ENCODE measurements around the gene CDC45. TPM values are rescaled to one million over a fixed set of nuclear protein-coding genes. Genes with fewer than 3 reads are reported as not detected.

Gene CDC45
- total and polyA plus RNA-seq, 2 donors from 2014 or later: 0.32 to 1.1 TPM

DNA sequence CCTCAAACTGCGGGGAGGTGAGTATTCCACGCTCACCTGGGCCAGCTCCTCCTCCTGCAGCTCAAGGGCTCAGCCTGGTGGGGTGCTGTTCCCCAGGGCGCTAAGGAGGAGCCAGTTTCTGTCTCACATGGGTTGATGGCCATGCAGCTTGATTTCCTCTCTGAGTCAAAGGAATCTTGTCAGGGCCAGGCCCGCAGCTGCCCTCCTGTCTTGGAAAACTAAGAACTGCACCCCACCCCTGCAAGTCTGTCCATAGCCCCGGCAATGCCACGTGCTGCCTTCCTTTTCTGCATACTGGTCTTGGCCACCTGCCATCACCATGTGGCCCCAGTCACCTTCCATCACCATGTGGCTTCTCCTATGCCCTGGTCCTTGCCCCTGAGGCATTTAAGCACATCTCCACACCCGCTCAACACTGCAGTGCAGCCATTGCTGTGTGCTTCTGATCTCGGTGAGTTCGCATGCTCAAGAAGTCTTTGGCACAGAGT lies 79.6 kb downstream of the CDC45 start:
- no peak for FAIRE-seq
- Histone ChIP-seq H3K27ac (ENCODE audit: low read depth in 2 of 2, low read length in 2 of 2) (no peak overlapping the region), H3K4me3 (ENCODE audit: low read length in 3 of 3) (no peak overlapping the region), H3K9ac (ENCODE audit: low read length in 3 of 3) (no peak overlapping the region), H3K36me3 (ENCODE audit: control insufficient read depth in 2 of 3, insufficient read depth in 3 of 3, low read length in 3 of 3) (no peaks in the 10 kb centered on the region), H3K9me3 (ENCODE audit: control insufficient read depth in 2 of 3, insufficient read depth in 1 of 3, low read length in 3 of 3) (peaks cover 0 to under 1% (median 0%) of the 10 kb centered on the region in 3 donors), H3K4me1 (ENCODE audit: control insufficient read depth in 2 of 3, insufficient read depth in 2 of 3, low read depth in 1 of 3, low read length in 3 of 3) (no peaks in the 10 kb centered on the region), H3K27me3 (ENCODE audit: control insufficient read depth, insufficient read depth, low read length) (no peaks in the 10 kb centered on the region)
- no peak for DNase-seq
- TF ChIP-seq, protein P1, sequence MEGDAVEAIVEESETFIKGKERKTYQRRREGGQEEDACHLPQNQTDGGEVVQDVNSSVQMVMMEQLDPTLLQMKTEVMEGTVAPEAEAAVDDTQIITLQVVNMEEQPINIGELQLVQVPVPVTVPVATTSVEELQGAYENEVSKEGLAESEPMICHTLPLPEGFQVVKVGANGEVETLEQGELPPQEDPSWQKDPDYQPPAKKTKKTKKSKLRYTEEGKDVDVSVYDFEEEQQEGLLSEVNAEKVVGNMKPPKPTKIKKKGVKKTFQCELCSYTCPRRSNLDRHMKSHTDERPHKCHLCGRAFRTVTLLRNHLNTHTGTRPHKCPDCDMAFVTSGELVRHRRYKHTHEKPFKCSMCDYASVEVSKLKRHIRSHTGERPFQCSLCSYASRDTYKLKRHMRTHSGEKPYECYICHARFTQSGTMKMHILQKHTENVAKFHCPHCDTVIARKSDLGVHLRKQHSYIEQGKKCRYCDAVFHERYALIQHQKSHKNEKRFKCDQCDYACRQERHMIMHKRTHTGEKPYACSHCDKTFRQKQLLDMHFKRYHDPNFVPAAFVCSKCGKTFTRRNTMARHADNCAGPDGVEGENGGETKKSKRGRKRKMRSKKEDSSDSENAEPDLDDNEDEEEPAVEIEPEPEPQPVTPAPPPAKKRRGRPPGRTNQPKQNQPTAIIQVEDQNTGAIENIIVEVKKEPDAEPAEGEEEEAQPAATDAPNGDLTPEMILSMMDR (IDR thresholded peaks at IDR 0.05; ENCODE audit: borderline replicate concordance, extremely low read depth, insufficient read depth): no peak
- intact Hi-C loops (cut with DNase I): no loop called here

DNA sequence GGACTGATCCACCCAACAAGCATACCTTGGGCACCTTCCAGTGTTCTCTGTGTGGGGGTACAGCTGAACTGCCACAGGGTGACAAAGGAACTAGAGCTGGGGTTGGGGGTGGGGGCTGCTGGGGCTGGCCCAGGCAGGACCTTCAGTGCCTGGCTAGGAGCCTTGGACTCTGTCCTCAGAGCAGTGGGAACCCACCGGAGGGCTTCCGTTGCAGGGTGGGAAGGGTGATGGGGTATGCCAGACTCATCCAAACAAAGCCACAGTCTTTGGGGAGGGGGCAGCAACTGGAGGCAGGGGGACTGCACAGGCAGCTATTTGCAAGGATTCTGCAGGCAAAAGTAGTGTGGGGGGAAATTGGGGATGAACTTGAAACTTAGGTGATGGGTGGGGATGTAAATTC lies 80.2 kb downstream of the CDC45 start:
- Histone ChIP-seq H3K36me3 (ENCODE audit: control insufficient read depth in 2 of 3, insufficient read depth in 3 of 3, low read length in 3 of 3) (no peaks in the 10 kb centered on the region), H3K4me1 (ENCODE audit: control insufficient read depth in 2 of 3, insufficient read depth in 2 of 3, low read depth in 1 of 3, low read length in 3 of 3) (no peaks in the 10 kb centered on the region), H3K4me3 (ENCODE audit: low read length in 3 of 3) (no peak overlapping the region), H3K27me3 (ENCODE audit: control insufficient read depth, insufficient read depth, low read length) (no peaks in the 10 kb centered on the region), H3K9me3 (ENCODE audit: control insufficient read depth in 2 of 3, insufficient read depth in 1 of 3, low read length in 3 of 3) (peaks cover 0 to 2% (median 0%) of the 10 kb centered on the region in 3 donors), H3K27ac (ENCODE audit: low read depth in 2 of 2, low read length in 2 of 2) (no peak overlapping the region), H3K9ac (ENCODE audit: low read length in 3 of 3) (no peak overlapping the region)
- FAIRE-seq (no peak), DNase-seq (no peak)
- intact Hi-C loops (cut with DNase I): no loop called here
- TF ChIP-seq, protein P1 (IDR thresholded peaks at IDR 0.05; ENCODE audit: borderline replicate concordance, extremely low read depth, insufficient read depth): no peak

DNA sequence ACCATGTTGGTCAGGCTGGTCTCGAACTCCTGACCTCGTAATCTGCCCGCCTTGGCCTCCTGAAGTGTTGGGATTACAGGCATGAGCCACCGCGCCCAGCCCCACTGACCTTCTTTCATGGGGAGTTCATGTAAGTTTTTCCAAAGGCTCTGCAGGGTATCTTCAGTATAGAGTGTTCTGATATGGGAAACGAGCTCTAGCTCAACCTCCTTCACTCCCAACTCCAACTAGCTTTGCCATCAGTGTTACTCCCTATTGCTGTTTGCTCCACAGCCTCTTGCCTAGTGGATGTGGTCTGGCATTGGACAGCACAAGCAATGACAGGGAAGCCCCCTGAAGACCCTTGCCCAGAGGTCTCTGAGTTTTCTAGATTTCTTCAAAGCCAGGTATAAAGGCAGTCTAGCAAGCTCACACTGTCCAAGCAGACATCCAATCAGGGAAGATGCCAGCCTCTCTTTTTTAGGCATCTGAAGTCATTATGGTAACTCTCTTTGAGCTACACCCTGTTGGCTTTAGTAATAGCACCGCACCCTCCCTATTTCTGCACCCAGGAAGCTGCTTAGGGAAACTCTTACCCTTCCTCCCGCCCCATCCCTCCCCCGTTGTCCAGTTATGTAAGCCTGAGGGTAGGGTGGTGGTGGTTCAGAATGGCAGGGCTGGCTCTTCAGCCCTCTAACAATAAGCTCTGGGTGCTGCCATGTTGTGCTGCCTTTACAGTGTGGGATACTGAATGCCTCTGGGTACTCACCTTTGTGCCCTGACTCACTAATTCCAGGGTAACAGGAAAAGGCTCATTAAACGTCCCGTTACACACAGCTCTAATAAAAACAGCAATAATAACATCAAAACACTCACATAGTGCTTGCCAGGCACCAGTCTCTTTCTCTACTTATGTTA lies 85.9 kb downstream of the CDC45 start:
- TF ChIP-seq, protein P1 (IDR thresholded peaks at IDR 0.05; ENCODE audit: borderline replicate concordance, extremely low read depth, insufficient read depth): no peak
- no peaks in the 10 kb centered on the region for H3K36me3 ChIP-seq (ENCODE audit: control insufficient read depth in 2 of 3, insufficient read depth in 3 of 3, low read length in 3 of 3)
- no peaks in the 10 kb centered on the region for H3K27me3 ChIP-seq (ENCODE audit: control insufficient read depth, insufficient read depth, low read length)
- intact Hi-C loops (cut with DNase I): no loop called here
- FAIRE-seq (no peak), DNase-seq (no peak)
- no peak overlapping the region for H3K9ac ChIP-seq (ENCODE audit: low read length in 3 of 3)
- peaks cover 0 to 2% (median 0%) of the 10 kb centered on the region in 3 donors for H3K9me3 ChIP-seq (ENCODE audit: control insufficient read depth in 2 of 3, insufficient read depth in 1 of 3, low read length in 3 of 3)
- no peaks in the 10 kb centered on the region for H3K4me1 ChIP-seq (ENCODE audit: control insufficient read depth in 2 of 3, insufficient read depth in 2 of 3, low read depth in 1 of 3, low read length in 3 of 3)
- H3K27ac ChIP-seq (ENCODE audit: low read depth in 2 of 2, low read length in 2 of 2): no peak overlapping the region
- no peak overlapping the region for H3K4me3 ChIP-seq (ENCODE audit: low read length in 3 of 3)

All from kidney (tissue), 14 donors.